GM19239 (cell line): ENCODE measurements around the gene FSD1L.
"Not testable (repeated sequence)": the region's sequence is repeated elsewhere in the genome, so short reads cannot be mapped to it uniquely, and the experiment has no call there.

Experiments used
- DNase-seq: peaks from one replicate; pipeline ENCODE4 v3.0.0; 2011; ENCODE audit warnings: low spot score; ENCODE audit not compliant: insufficient read length
- FAIRE-seq: peaks from 2 replicates; lab custom pipeline; 2011; peaks lifted over from hg19 to GRCh38; lab: Jason Lieb, UNC

FSD1L gene

DNA sequence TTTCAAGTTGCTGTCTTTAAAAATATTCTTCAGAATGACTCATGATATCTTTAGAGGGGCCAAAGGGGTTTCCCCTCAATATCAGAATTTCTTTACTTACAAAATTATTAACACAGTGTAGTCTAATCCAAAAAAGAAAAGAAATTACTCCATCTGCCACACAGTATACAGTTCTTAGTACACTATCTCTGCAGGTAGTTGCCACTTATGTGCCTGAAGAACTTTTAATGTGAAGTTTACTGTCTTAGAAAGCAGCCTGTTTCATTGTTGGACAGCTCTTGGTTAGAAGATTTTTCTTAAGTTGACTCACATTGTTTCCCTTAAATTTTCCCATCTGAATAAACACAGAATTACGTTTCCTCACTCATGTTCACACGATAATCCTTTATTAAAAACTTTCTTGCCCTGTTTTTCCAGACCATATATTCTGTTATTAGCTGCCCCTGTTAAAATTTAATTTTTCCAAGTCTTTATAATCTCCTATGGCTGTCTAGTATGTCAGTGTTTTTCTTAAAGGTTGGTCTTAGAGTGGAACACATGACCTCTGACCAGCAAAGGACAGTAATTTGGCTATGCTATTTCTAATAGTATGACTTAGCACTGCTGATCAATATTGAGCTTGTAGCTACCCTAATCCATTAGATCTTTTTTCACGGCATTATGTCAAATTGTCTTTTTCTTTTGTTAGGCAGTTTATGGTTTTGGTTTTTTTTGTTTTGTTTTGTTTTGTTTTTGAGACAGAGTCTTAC lies 88.3 kb downstream of the FSD1L start:
- DNase-seq (no peak), FAIRE-seq (peak; percentile 56)

DNA sequence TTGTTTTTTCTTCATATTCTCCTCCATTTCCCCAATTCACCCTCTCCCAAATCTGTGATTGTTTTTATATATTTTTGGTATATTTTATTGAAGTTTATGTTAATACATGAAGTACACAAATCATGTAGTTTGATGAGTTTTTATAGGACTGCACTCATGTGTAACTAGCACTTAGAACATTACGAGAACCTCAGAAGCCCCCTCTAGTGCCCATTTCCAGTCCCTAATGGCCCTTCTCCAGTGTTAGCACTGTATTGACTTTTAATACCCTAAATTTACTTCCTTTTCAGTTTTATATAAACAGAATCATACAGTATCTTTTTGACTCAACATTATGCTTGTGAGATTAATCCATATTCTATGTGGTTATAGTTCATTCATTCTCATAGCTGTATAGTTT lies 91.6 kb downstream of the FSD1L start:
- no peak for DNase-seq
- no peak for FAIRE-seq

DNA sequence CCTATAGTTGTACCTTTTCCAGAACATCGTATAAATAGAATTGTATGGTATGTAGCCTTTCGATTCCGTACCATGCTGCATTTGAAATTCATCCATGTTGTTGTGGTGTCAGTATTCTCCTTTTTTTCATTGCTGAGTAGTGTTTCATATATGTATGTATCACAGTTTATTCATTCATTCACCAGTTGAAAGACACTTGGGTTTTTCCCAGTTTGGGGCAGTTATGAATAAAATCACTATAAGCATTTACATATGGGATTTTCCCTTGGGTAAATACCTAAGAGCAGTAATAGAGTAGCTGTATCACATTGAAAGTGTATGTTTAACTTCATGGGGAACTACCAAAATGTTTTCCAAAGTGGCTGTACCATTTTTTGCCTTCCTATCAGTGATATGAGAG lies 94.0 kb downstream of the FSD1L start:
- peak; percentile 59 for FAIRE-seq
- no peak for DNase-seq

DNA sequence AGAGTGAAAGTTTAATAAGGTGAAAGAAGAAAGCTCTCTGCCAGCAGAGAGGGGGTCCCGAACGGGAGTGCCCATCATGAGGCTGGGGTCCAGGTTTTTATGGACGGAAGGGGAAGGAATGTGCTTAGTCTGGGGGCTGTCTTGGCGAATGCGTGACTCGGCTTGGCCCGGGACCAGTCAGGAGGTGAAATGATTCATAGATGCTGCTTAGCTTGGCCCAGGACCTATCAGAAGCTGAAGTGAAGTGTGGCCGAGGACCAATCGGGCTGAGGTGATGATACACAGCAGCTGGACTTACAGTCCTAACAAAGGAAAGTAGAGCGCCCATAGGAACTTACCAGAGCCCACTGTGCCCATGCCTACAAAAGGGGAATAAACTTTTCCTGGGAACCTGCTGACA lies 106.2 kb downstream of the FSD1L start:
- DNase-seq = no peak
- no peak for FAIRE-seq

DNA sequence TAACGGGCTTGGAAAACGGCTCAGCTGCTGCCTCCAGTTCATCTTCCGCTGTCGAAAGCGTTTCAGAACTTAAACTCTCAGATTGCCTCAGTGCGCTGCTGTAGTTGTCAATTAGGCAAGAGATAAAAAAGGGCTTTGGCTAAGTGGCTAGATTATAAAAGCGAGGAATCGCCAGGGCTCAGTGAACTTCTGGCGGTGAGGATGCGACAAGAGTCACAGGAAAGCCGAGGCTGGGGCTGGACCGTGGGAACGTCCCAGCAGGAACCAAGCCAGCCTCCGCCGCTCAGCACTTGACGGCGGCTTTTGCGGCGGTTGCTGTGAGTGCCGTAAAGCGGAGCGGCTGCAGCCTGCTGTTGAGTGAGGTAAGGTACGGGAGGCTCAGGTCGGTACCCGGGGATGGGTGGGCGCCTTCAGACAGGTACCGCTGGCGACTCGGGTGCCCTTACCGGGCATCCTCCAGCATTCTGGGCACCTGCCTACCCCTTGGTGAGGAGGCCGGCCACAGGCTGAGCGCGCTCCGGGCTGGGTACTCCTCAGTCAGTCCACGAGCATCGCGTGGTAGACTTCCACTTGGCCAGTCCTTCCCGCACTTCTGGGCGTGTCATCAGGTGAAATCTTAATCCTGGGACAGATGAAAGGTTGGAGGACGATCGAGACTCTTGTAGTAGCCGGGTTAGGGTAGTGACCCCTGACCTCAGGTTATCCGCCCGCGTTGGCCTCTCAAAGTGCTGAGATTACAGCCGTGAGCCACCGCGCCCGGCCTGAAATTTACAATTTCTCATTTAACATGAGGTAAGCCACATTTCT lies 110.2 kb downstream of the FSD1L start, which contains the start of gene FKTN:
Gene FKTN, plus strand, starts transcription at position 328 of the 807 bp plus-strand sequence. CDS start 16,902 bp downstream, outside the sequence.
- FAIRE-seq (peak; percentile 91), DNase-seq (peak; percentile 74)

DNA sequence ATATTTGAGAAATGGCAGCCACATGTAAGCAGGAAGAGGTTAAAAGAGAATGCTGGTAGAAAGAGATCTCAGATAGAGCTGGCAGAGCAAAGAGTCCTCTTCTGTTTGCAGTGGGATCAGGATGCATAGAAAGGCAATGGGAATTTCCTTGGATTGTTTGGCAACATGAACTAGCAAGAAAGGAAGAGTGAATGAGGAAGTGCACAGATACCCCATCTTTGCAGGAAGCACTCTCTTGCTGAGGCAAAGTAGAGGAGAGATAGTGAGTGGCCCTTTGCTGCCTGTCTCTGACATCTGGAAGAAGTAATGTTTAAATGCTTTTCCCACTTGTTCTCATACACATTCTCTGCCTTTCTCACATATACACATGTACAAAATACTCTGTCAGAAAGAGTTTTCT lies 124.6 kb downstream of the FSD1L start:
- DNase-seq (no peak), FAIRE-seq (no peak)

DNA sequence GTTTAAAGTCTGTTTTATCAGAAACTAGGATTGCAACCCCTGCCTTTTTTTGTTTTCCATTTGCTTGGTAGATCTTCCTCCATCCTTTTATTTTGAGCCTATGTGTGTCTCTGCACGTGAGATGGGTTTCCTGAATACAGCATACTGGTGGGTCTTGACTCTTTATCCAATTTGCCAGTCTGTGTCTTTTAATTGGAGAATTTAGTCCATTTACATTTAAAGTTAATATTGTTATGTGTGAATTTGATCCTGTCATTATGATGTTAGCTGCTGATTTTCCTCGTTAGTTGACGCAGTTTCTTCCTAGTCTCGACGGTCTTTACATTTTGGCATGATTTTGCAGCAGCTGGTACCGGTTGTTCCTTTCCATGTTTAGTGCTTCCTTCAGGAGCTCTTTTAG lies 132.1 kb downstream of the FSD1L start:
- FAIRE-seq = not testable (repeated sequence)

DNA sequence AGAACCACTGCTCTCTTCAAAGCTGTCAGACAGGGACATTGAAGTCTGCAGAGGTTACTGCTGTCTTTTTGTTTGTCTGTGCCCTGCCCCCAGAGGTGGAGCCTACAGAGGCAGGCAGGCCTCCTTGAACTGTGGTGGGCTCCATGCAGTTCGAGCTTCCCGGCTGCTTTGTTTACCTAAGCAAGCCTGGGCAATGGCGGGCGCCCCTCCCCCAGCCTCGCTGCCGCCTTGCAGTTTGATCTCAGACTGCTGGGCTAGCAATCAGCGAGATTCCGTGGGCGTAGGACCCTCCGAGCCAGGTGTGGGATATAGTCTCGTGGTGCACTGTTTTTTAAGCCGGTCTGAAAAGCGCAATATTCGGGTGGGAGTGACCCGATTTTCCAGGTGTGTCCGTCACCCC lies 133.7 kb downstream of the FSD1L start:
- not testable (repeated sequence) for DNase-seq, FAIRE-seq

More for the DNA sequence above, 132.1 kb downstream of the FSD1L start:
- DNase-seq = not testable (repeated sequence)

DNA sequence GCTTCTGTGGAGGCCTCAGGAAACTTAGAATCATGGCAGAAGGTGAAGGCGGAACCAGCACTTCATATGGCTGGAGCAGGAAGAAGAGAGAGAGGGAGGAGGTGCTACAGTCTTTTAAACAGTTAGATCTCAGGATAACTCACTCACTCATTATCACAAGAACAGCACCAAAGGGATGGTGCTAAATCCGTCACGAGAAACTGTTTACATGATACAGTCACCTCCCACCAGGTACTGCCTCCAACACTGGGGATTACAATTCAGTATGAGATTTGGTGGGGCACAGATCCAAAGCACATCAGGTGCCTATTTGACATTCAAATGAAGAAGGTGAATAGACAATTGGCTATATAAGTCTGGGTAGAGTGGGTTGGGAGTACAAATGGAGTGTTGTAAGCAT lies 145.3 kb downstream of the FSD1L start:
- DNase-seq = no peak

More for the DNA sequence above, 145.3 kb downstream of the FSD1L start:
- FAIRE-seq = no peak
